GM21529 (cell line): ENCODE measurements around the gene OR51E1.

Experiments used
- ATAC-seq: cut with Tn5 transposase; IDR thresholded peaks from one replicate; pipeline ENCODE4 v1.9.1; 2021; ENCODE audit not compliant: unreplicated experiment

Gene OR51E1, protein sequence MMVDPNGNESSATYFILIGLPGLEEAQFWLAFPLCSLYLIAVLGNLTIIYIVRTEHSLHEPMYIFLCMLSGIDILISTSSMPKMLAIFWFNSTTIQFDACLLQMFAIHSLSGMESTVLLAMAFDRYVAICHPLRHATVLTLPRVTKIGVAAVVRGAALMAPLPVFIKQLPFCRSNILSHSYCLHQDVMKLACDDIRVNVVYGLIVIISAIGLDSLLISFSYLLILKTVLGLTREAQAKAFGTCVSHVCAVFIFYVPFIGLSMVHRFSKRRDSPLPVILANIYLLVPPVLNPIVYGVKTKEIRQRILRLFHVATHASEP

DNA sequence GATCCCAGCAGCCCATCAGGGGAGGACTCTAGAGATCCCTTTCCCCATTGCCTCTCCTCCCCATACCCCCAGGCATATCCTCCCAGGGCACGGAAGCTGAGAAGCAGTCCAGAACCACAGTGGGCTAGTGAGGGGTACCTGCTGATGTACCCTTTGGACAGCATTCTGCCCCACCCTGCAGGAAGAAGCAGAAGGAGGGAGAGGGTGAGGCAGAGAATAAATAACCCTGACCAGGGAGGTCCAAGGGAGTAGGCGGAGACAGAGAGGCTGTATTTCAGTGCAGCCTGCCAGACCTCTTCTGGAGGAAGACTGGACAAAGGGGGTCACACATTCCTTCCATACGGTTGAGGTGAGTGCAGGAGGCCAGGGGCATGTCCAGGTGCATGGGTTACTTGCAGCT lies at the start of gene OR51E1:
Gene OR51E1 (plus strand): TSS at position 301 of the 400 bp plus-strand sequence. CDS start 8,545 bp downstream, outside the sequence.
- ATAC-seq = no peak

GRCh38 chr11:4605057-4605456 lies 38.7 kb upstream of the OR51E1 start:
- ATAC-seq = no peak

GRCh38 chr11:4606231-4607015 lies 37.4 kb upstream of the OR51E1 start:
- no peak for ATAC-seq

DNA sequence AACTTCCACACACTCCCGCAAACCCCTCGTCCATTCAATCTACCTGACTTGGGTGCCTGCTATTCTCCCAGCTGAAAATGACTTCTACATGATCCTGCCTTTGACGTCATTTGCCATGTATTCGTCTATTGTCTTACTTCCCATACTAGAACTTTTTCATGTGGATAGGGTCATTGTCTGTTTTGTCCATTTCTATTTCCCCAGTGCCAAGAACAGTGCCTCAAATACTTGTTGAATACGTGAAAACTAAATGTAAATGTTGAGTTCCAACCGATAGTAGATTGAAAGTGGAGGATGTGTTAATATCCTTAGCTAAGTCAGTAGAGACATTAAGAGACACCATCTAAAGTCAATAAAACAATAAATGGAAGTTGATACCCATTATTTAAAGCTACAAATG lies 36.7 kb upstream of the OR51E1 start:
- ATAC-seq = no peak

DNA sequence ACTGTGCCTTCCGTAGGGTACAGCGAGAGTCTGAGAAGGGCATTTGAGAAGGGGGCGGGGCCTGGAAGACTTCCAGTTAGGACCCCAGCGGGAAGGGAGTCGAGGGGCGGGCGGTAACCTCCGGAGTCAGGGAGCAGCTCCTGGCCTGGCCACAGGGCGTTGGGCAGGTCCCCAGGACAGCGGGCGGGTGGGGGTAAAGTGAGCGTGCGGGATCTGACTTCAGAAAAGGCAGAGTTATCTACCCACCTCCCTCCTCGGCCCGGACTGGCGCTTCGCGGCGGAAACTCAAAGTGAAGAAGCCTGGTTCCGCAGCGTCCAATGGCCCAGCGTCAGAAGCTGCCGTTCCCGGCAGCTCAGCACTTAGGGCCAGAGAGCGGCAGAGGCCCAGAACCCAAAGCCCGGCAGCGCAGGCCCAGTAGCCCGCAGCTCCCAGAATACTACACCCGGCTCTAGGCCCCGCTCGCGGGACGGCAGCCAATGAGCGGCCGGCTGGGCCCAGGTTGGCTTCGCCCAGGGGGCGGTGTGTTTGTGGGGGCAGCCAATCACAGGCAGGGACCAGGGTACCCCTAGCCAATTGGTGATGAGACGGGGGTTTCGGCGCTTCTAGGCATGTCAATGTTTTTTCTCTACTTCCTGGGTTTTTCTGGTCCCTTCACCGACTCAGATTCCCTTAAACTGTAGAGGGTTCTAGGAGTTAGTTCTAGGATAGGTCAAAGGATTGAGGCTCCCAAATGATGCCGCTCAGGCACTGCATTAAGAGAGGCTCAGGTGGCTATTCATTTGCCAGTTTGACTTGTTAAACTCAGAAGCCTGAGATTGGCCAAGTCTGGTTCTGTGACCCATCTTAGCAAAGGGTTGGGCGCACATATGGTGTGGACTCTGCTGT lies 35.8 kb upstream of the OR51E1 start, which contains the start of gene TRIM68:
Gene TRIM68 (minus strand): TSS at position 451 of the 886 bp plus-strand sequence. CDS start 2,727 bp downstream, outside the sequence.
- peak; percentile 100 for ATAC-seq

- ATAC-seq = no peak
Measured at GRCh38 chr11:4610258-4610935, 33.4 kb upstream of the OR51E1 start.

- ATAC-seq = no peak
Measured at GRCh38 chr11:4611986-4612385, 31.8 kb upstream of the OR51E1 start.

DNA sequence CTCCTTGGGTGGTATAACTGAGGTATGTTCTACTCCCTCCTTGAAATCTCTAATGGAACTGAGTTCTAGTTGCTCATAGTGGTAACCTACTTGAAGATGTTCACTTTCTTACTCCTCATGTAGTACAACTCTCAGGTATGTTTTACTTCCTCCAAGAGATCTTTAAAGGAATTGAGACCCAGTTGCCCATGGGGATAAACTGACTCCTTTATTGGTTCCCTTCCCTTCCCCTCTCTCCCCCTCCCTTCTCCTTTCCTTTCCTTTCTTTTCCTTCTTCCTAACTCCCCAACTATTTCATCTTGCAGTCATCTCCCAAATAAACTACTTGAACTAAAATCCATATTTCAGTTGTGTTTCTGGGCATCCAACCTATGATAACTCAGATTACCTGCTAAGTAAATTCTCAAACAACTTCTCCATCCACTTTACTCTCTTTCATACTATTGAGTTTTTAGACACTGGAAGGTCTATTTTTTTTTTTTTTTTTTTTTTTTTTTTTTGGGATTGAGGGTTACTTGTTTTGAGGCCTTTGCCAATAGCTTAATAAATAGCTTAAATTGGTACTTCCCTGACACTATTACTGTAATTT lies 27.8 kb upstream of the OR51E1 start:
- no peak for ATAC-seq

DNA sequence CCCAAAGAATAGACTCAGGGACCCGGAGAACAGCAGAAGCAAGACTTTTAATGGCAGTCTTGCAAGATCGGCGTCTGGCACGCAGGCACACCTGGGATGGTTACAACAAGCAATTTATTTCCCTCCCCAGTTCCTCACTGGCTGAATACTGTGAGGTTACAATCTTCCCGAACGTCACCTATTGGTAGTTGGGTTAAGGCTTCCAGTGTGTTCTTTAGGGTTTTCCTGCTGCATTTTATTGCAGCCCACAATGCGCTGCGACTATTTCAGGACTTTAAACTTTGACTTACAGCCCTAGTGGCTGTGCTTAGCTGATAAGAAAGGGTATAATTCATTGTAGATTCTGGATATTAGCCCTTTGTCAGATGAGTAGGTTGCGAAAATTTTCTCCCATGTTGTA lies 24.3 kb upstream of the OR51E1 start:
- no peak for ATAC-seq

DNA sequence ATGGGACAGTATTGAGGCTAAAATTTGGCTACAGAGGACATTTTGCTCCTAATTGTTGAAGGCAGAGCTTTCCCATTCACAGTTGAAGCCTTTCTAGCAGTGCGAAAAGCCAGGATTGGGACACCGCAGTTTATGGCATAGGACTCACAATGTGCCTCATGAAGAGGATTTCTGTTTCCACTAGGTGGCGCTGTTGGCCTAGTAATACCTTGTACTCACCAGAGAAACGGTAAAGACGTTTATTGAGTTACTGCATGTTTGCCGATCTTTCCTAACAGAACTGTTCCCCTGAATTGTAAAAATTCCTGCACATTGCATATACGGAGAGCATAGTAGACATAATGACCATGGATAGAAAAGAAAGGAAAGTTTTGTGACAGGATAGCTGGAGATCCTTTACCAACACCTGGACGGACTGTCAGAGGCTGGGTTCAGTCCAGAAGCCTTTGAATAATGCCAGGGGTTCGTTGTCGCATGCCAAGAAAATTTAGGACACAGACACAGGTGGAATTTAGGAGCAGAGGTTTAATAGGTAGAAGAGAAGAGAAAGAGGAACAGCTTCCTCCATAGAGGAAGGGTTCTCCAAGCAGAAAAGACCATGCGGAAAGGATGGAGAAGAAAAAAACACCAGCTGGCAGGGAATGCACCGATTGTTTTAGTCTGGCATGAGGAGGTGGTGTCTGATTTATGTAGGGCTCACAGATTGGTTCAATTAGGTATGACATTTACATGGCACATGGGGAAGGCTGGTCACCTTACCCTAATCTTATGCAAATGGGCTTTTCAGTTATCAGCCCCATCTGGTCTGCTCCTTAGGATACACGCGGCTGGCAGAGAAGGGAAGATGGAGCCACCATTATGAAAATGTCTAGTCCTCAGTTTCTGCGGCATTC lies 17.3 kb upstream of the OR51E1 start:
- peak; percentile 68 for ATAC-seq

DNA sequence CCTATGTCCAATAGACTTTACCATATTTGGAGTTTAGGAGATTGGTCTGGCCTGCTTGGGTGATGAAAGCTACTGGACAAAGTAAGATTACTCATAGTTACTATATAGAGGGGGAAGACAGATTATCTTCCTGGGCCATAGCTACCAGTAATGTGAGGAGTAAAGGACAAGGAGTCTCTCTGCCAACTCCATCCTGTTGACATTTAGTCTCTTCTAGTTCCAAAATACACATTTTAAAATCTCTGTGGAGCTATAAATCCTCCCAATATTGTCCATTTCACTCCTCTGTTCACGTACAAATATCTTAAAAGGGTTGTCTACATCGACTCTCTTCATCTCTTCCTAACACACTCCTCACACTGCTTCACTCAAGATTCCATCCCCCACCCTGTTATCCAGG lies 7.6 kb upstream of the OR51E1 start:
- ATAC-seq = no peak

GRCh38 chr11:4636962-4637661 lies 6.7 kb upstream of the OR51E1 start, which contains the start of gene OR51D1:
OR51D1 (plus strand) TSS chr11:4637477; CDS start chr11:4639791, 2,314 bp downstream.
- ATAC-seq = peak; percentile 96

- no peak for ATAC-seq
Measured at GRCh38 chr11:4637662-4638047, 6.1 kb upstream of the OR51E1 start.

GRCh38 chr11:4639931-4640330 lies 3.9 kb upstream of the OR51E1 start:
- ATAC-seq = no peak

DNA sequence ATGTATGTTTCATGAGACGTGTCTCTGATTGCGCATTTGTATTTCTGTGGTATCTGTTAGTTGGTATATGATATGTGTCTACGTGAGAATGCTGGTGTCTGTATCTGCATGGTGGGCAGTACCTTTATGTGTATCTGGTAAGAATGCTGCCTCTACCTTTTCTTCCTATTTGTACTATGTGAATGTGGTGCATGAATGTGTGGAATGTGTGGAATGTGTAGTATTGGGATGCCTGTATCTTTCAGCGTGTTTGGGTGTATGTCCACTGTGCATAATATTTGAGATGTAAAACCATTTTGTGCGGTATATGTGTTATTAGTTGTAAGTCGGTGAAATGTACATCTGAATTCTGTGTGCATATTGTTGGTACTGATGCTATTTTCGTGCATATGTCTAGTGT lies 2.3 kb upstream of the OR51E1 start:
- ATAC-seq = no peak

GRCh38 chr11:4642043-4642442 lies 1.7 kb upstream of the OR51E1 start:
- ATAC-seq = no peak

- no peak for ATAC-seq
Measured at GRCh38 chr11:4643076-4643475, 706 bp upstream of the OR51E1 start.

- ATAC-seq = no peak
Measured at GRCh38 chr11:4644233-4644632, 451 bp downstream of the OR51E1 start.

DNA sequence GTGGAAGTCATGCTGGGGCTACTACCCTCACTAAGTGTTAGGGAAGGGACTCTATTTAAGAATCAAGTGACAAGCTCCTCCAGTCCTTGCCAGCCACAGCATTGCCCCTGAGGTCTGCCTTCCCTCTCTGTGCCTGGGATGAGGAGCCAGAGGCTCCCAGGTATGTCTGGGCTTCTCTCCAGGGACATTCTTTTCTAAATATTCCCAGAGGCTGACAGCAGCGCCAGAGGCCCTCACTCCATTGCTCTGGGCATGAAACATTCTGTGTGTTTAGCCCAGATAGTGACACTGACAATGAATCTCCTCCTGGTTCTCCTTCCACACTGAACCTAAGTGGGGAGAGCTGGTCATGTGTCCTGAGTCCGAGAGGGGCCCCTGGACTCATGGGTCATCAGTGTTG lies 2.2 kb downstream of the OR51E1 start:
- ATAC-seq = no peak
